NCI-H82 (cell line): ENCODE measurements around the gene CAGE1.

ENCODE experiments used
- DNase-seq: peaks from one replicate; lab custom pipeline; 2025; lab: John Stamatoyannopoulos, UW

Gene CAGE1

GRCh38 chr6:7309050-7309449, 80.5 kb downstream of the CAGE1 start:
- no peak for DNase-seq

GRCh38 chr6:7307533-7307932, 82.0 kb downstream of the CAGE1 start:
- DNase-seq: no peak

GRCh38 chr6:7304821-7305220, 84.7 kb downstream of the CAGE1 start:
- no peak for DNase-seq

- no peak for DNase-seq
These were observed 87.8 kb downstream of the CAGE1 start for GRCh38 chr6:7301702-7302101.

- no peak for DNase-seq
These were observed 88.6 kb downstream of the CAGE1 start for GRCh38 chr6:7300926-7301325.

GRCh38 chr6:7298113-7298512, 91.4 kb downstream of the CAGE1 start:
- no peak for DNase-seq

GRCh38 chr6:7296602-7297001, 92.9 kb downstream of the CAGE1 start:
- no peak for DNase-seq

GRCh38 chr6:7295916-7296315, 93.6 kb downstream of the CAGE1 start:
- no peak for DNase-seq

- DNase-seq: no peak
These were observed 96.8 kb downstream of the CAGE1 start for GRCh38 chr6:7292596-7293255.

GRCh38 chr6:7290079-7290478, 99.5 kb downstream of the CAGE1 start:
- DNase-seq: no peak

- no peak for DNase-seq
These were observed 104.1 kb downstream of the CAGE1 start for GRCh38 chr6:7285416-7285815.

- no peak for DNase-seq
These were observed 105.9 kb downstream of the CAGE1 start for GRCh38 chr6:7283676-7284075.

GRCh38 chr6:7282097-7282906, 107.2 kb downstream of the CAGE1 start:
- no peak for DNase-seq
